Peyer's patch (tissue), 4 donors: ENCODE measurements around the gene PTPN13.

ENCODE experiments used
- POLR2A ChIP-seq, 2 donors: fragments of 450-650 bp; IDR thresholded peaks; one replicate each; pipeline ENCODE4 v1.5.1; 2017; ENCODE audit warnings: antibody characterized with exemption in 2 of 2, mild to moderate bottlenecking in 2 of 2, moderate library complexity in 2 of 2
- TF ChIP-seq, protein P1 (sequence below), 6 experiments: fragments of 450-650 bp in 4 of 6; fragments of 200-600 bp in 2 of 6; sonication (generic) in 1 of 6; IDR thresholded peaks; one replicate each; pipeline ENCODE4 v1.5.1; 2017 to 2019; ENCODE audit warnings: antibody characterized with exemption in 6 of 6, mild to moderate bottlenecking in 3 of 6, moderate library complexity in 1 of 6

GRCh38 chr4:86819561-86819960 lies 225.4 kb downstream of the PTPN13 start:
- TF ChIP-seq POLR2A (IDR thresholded peaks at IDR 0.05), result no peak
- TF ChIP-seq, protein P1, sequence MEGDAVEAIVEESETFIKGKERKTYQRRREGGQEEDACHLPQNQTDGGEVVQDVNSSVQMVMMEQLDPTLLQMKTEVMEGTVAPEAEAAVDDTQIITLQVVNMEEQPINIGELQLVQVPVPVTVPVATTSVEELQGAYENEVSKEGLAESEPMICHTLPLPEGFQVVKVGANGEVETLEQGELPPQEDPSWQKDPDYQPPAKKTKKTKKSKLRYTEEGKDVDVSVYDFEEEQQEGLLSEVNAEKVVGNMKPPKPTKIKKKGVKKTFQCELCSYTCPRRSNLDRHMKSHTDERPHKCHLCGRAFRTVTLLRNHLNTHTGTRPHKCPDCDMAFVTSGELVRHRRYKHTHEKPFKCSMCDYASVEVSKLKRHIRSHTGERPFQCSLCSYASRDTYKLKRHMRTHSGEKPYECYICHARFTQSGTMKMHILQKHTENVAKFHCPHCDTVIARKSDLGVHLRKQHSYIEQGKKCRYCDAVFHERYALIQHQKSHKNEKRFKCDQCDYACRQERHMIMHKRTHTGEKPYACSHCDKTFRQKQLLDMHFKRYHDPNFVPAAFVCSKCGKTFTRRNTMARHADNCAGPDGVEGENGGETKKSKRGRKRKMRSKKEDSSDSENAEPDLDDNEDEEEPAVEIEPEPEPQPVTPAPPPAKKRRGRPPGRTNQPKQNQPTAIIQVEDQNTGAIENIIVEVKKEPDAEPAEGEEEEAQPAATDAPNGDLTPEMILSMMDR (IDR thresholded peaks at IDR 0.05), result no peak
